GM19351 (cell line): Measurements from ENCODE around the gene ULK2.
A peak's percentile ranks its signal among the peaks of the same experiment; 100 is the strongest.

Source experiments
- ATAC-seq: cut with Tn5 transposase; IDR thresholded peaks from one replicate; pipeline ENCODE4 v1.9.1; 2021; ENCODE audit warnings: mild to moderate bottlenecking, moderate library complexity; ENCODE audit not compliant: unreplicated experiment

Gene ULK2

GRCh38 chr17:19747829-19748806 lies 119.6 kb downstream of the ULK2 start, which contains the start of gene ALDH3A1:
Gene ALDH3A1, minus strand, starts transcription at chr17:19748298. Its CDS starts 3,169 bp downstream, at chr17:19745129.
- ATAC-seq, result no peak

GRCh38 chr17:19747159-19747719 lies 120.5 kb downstream of the ULK2 start:
- ATAC-seq, result no peak

DNA sequence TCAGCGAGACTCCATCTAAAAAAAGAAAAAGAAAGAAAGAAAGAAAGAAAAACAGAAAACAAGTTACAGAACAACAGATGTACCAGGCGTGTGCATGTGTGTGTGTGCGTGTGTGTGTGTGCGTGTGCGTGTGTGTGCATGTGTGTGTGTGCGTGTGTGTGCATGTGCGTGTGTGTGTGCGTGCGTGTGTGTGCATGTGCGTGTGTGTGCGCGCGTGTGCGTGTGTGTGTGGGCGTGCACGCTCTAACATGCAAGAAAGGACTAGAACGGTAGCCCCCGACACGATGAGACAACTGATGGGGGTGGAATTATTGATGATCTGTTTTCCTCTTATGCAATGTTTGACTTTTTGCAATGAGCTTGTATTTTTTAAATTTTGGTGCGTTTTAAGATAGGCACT lies 121.2 kb downstream of the ULK2 start:
- no peak for ATAC-seq

DNA sequence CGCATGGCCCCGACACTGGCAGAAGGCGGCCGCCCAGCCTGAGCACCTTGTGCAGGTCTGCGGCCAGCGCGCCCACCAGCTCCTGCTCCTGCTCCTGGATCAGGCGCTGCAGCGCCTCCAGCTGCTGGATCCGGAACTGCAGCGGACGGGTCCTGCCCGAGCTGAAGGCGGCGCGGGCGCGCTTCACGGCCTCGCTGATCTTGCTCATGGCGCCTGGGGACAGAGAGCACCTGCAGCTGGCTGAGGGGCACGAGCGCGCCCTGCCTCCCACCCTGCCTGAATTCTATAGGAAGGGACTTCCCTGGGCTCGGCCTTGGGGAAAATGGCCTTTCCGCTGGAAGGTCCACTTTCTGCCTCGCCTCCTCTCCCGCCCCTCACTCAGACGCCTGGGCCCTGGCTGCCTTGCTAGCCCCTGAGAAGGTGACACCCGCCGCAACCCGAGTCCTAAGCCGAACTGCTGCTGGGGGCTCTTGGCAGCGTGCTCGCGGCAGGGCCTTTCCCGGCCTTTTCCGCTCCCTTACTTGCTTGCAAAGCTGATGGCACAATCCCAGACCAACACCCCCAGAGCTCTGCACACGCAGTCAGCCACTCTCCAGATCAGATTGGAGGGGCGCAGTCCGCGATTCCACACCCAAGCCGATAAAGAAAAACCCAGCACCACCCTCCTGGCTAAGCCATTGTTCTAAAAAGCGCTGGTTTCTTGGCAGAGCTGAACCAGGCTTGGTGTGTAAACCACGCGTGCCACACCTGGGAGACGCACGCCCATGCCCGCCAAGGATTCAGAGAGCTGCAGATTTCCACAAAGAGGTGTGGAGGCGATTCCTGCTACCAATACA lies 122.6 kb downstream of the ULK2 start:
- peak; percentile 65 for ATAC-seq

DNA sequence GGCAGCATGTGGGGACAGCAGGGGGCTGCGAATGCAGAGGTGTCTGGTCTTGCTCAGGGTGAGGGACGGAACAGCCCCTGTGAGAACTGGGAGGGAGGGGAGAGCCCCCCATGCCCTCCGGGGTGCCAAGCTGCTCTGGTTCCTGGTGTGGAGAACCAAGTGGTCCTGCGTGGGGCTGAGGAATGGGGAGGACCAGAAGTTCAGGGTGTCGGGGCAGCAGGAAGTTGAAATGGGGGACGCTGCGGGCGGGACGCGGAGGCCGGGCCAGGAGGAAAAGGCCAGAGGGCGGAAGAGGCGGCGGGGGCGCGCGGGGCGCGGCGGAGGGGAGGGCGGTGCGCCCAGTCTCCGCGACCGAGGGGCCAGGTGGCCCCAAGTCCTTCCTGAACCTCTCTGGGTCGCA lies 123.2 kb downstream of the ULK2 start:
- peak; percentile 18 for ATAC-seq

GRCh38 chr17:19743101-19744100 lies 124.3 kb downstream of the ULK2 start:
- ATAC-seq, result no peak

DNA sequence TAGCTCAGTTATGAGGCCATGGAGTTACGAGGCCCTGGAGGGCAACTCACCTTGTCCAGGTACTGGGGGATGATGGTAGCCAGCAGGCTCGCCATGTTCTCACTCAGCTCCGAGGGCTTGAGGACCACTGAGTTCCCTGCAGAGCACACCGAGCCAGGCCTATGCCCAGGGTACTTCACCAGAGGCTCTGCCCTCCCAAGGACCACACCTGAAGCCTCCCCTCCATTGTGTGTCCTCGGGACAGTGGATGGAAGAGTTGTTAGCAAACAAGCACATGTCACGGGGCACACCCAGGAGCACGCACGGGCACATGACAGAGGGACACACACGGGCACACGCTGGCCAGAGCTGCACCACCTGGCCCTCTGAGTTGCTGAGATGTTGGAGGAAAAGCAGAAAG lies 125.2 kb downstream of the ULK2 start:
- no peak for ATAC-seq

DNA sequence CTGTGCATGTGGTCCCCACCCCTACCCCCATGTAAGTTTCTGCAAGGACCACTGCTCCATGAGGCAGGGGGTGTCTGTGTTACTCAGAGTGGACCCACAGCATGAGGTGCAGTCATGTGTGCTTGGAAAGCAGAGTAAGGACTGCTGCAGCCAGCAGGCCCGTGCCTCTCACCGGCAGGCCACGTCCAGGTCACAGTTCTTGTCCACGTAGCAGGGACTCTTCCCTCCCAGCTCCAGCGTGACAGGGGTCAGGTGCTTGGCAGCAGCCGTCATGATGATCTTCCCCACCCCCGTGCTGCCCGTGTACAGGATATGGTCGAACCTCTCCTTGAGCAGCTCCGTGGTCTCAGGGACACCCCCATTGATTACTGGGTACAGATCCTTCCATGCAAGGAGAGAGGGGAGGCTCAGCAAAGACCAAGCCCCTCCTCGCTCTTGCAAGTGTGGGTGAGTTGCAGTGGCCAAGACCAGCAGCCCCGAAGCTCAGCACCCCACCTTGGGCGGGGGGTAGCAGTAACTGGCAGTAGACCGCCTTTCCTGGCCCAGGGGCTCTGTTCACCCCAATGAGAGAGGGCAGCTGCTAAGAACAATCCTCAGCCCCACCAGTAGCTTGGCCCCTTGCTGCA lies 125.8 kb downstream of the ULK2 start:
- no peak for ATAC-seq

DNA sequence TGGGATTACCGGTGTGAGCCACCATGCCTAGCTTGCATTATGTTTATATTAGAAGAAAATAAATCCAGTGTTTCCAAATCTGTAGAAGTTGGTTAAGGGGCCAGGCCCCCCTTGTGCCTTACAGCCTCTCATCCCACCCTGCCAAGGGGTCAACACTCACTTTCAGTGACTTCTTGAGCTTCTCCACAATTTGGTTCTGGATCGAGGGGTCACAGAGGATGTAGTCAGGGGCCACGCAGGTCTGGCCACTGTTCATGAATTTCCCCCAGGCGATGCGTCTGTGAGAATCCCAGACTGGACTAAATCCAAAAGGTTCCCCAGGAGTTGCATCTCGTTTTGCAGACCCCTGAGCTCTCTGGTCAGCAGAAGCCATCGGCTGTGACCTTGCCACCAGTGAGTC lies 126.8 kb downstream of the ULK2 start:
- no peak for ATAC-seq

DNA sequence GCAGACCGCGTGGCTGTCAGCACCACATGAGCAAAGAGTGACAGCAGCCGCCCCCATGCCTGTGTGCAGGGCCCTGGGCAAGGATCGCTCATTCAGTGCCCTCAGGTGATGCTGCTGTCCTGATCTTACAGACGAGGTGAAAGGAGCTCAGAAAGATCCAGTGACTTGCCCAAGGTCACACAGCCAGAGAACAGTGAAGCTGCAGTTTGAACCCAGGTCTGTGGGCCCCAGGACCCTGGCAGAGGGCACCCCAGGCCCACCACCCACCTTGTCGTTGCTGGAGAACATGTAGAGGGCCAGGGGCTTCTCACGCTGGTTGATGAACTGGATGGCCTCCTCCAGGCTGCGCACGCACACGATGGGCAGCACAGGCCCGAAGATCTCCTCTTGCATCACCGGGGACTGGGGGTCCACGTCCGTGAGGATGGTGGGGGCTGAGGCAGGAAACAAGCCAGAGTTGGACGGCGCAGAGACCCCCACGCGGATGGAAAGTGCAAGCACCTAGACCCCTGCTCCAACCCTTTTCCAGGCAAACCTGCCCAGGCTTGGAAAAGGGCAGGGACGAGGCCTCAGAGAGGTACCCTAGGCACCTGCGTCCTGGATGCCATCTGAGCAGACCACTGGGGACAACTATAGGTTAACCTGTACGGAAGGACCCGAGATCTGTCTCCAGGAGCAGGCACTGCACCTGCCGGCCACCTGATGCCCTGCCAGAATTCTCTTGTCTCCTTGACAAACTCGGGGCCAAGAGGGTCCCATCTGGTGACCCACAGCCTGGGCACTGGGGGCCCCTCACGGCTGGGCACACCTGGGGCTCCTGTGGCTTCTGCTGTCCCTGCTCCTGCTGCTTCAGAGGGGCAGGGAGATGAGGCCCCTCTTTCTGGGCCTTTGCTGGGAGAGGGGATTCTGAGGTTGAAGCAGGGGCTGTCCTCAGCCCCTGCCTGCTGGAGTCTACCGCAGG lies 128.2 kb downstream of the ULK2 start:
- ATAC-seq, result no peak

DNA sequence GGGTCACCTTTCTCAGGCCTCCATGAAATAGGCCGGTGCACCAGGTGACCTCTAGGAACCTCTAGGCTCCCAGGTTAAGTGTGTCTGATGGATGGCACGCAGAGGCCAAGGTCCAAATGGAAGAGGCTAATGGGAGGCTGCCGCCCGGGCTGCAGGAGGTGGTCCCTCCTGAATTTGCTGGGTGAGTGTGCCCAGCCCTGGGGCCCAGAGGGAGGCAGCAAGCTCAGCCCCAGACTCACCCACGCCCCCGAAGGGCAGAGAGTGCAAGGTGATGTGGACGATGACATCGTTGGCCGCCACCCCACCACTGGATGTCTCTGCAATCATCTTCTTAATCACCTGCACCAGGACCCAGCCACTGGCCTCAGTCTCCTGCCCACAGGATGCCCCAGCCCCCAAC lies 129.0 kb downstream of the ULK2 start:
- ATAC-seq, result no peak

DNA sequence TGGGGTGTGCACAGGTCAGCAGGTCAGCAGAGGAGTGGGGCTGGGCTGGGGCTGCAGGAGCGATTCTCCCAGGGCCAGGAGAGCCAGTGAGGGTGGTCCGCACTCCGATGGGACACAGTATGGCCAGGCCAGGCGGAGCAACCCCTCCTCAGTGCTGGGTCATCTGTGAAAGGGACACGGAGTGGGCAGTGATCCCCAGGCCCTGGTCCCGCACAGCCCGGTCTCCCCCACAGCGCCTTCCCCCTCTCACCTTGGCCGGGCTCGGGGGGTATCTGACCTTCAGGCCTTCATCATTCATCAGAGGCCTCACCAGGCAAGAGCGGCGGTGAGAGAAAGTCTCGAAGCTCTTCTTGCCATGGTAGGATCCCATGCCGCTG lies 129.7 kb downstream of the ULK2 start:
- ATAC-seq, result no peak

GRCh38 chr17:19737305-19738072 lies 130.2 kb downstream of the ULK2 start:
- ATAC-seq, result no peak

GRCh38 chr17:19736071-19736470 lies 131.7 kb downstream of the ULK2 start:
- ATAC-seq, result no peak

DNA sequence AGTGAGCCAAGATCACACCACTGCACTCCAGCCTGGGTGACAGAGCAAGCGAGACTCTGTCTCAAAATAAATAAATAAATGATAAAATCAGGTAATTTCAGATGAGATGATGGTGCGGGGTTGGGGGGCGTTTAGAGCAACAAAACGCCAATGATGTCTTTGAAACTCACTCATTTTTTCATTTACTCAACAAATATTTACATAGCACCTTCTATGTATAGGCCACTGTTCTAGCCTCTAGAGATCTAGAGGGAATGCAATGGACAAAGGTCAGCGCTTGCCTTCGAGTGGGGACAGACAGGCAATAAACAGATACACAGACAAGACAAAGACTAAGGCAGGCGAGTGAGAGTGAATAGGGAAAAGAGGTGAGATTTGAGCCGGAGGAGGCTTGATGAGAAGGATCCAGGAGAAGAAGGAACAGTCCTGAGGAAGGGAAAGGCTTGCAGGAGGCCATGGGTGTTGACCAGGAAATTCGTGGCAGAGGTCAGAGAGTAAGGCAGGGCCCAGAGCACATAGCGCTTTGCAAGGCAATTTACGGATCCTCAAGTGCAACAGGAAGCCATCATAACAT lies 133.7 kb downstream of the ULK2 start:
- ATAC-seq, result no peak

- no peak for ATAC-seq
Measured at GRCh38 chr17:19731626-19732025, 136.1 kb downstream of the ULK2 start.

- ATAC-seq, result no peak
Measured at GRCh38 chr17:19730843-19731242, 136.9 kb downstream of the ULK2 start.

- ATAC-seq, result no peak
Measured at GRCh38 chr17:19729900-19730299, 137.8 kb downstream of the ULK2 start.
